ENCODE data around the gene FANCI.

The FANCI gene

GRCh38 chr15:89198934-89199333 lies 44.8 kb upstream of the FANCI start:
- TF ChIP-seq CTCF (IDR thresholded peaks at IDR 0.05; ENCODE audit: extremely low read depth, missing control alignments): no peak

DNA sequence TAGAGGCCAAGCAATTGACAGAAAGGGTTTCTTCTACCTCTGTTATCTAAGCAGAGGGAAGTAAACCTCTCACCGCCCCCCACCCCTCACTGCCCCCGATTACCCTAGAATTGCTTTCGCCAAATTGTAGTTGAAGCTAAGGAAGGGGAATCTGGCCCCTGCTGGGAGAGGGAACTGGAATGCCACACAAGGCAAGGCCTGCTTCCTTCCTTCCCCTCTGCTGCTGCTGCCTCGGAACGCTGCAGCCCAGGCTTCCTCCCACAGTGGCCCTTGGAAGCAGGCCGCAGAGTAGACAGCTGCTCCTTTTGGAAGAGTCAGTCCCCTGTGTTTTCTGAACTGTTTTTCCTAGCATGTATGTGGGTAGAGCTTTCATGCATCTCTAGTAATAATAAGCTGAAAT lies 44.0 kb upstream of the FANCI start:
- no peak for DNase-seq (ENCODE audit: low spot score)
- TF ChIP-seq CTCF (IDR thresholded peaks at IDR 0.05; ENCODE audit: extremely low read depth, missing control alignments): no peak

More at GRCh38 chr15:89198934-89199333, 44.8 kb upstream of the FANCI start:
- no peak for DNase-seq (ENCODE audit: low spot score)

DNA sequence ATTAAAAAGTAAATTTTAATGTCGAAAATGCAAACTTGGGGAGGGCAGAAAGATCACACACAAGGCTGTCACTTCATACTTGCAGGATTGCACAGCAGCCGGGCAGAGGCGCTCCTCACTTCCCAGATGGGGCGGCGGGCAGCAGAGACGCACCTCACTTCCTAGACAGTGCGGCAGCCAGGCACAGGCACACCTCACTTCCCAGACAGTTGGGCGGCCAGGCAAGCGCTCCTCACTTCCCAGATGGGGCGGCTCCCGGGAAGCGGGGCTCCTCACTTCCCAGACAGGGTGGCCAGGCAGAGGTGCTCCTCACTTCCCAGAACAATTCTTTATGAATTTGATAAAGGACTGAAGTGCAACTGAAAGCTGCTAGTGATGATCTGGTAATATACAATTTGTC lies 43.6 kb upstream of the FANCI start:
- DNase-seq (ENCODE audit: low spot score): no peak
- TF ChIP-seq CTCF (IDR thresholded peaks at IDR 0.05; ENCODE audit: extremely low read depth, missing control alignments): no peak

GRCh38 chr15:89201465-89202005 lies 42.2 kb upstream of the FANCI start:
- TF ChIP-seq CTCF (IDR thresholded peaks at IDR 0.05; ENCODE audit: extremely low read depth, missing control alignments): no peak
- no peak for DNase-seq (ENCODE audit: low spot score)

DNA sequence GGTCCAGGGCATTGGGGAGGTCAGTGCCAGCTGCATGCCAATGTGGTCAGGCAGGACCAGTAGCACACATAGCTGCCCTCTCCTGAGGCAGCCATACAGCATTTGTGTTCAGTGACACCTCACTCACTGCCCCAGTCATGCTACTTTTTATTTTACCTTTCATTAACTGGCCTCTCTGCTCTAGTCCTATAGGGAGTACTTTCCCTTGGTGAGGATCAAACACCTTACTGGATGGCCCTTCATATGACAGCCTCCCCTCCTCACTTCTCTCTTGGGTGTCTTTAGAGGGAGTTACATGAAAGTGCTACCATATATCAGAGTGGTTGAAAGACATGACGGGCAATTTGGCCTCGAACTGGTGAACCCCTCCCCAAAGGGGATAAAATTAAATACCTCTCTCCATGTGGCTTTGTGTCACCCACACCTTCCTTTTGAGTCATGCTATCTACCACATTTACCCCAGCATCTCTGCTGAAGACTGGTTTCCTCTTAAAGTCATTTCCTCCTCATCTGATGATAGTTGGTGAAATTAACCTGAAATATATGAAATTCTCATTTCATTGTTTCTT lies 40.0 kb upstream of the FANCI start:
- no peak for DNase-seq (ENCODE audit: low spot score)

DNA sequence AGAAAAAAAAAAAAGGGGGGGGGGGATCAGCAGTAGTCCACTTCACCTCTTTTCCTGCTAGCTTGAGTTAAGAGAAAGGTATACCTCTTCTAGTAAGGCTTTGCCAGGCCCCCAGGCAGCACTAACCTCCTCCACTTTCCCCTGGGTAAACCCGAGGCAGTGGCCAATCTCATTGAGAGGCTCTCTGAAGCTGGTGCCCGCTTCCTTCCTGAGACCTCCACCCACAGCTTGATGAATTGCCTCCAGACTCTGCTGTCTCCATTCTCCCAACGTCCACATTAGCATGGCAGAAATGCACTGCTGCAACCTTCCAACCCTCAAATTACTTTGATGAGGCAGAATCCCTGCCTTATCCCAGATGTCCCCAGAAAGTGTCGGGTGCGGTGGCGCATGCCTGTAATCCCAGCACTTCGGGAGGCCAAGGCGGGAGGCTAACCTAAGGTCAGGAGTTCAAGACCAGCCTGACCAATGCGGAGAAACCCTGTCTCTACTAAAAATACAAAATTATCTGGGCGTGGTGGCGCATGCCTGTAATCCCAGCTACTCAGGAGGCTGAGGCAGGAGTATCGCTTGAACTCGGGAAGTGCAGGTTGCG lies 37.7 kb upstream of the FANCI start:
- no peak for TF ChIP-seq CTCF (IDR thresholded peaks at IDR 0.05; ENCODE audit: extremely low read depth, missing control alignments)
- DNase-seq (ENCODE audit: low spot score): no peak

More for the DNA sequence above, 40.0 kb upstream of the FANCI start:
- no peak for TF ChIP-seq CTCF (IDR thresholded peaks at IDR 0.05; ENCODE audit: extremely low read depth, missing control alignments)

DNA sequence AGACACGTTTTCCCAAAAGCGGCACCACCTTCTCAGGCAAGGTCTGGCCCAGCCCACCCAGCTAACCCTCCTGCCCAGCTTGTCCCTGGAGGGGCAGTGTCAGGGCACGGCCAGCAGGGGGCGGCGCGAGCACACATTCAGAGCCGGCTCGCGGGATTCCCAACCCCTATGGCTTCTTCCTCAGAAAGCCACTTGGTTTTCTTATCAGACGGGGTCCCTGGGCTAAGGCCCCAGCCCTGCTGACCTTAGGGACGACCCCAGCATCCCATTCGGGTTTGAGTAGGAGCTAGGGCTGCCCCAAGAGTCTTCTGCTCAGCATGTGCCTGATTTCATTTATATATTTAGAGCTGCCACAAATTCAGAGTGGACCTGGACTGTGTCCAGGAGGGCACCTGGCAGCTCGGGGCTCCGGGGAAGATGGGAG lies 36.9 kb upstream of the FANCI start:
- peak; percentile 89 for DNase-seq (ENCODE audit: low spot score)

More for the DNA sequence above, 36.9 kb upstream of the FANCI start:
- peak; percentile 99 for TF ChIP-seq CTCF (IDR thresholded peaks at IDR 0.05; ENCODE audit: extremely low read depth, missing control alignments)

Measured in GM20000 (cell line).